Heart left ventricle (tissue), 16 donors: ENCODE data around the gene ANKRD40CL. TPM values are rescaled to one million over a fixed set of nuclear protein-coding genes. Genes with fewer than 3 reads are reported as not detected.

Experiments
- ATAC-seq, 4 donors: fragments of 200-7000 bp; cut with Tn5 transposase; one replicate each; pipeline ENCODE4 v1.9.1; 2020 to 2022; ENCODE audit warnings: moderate library complexity in 4 of 4, mild to moderate bottlenecking in 3 of 4, moderate number of reproducible peaks in 1 of 4
- DNase-seq, 5 donors: peaks; one replicate each; pipeline ENCODE4 v3.0.0-alpha.2; 2020
- H3K27ac ChIP-seq, 12 donors: fragments of 200-600 bp; sonication (generic) in 4 of 12; one replicate each; pipeline versions ENCODE4 v1.5.0 to v1.8.0; 2016 to 2022; ENCODE audit warnings: mild to moderate bottlenecking in 2 of 12
- H3K27me3 ChIP-seq, 9 donors: fragments of 200-600 bp; sonication (generic) in 2 of 9; one replicate each; pipeline versions ENCODE4 v1.5.1 to v1.8.0; 2016 to 2022; ENCODE audit warnings: mild to moderate bottlenecking in 3 of 9
- H3K36me3 ChIP-seq, 9 donors: fragments of 200-600 bp; sonication (generic) in 2 of 9; one replicate each; pipeline versions ENCODE4 v1.5.0 to v1.8.0; 2018 to 2022; ENCODE audit warnings: mild to moderate bottlenecking in 2 of 9
- H3K4me1 ChIP-seq, 12 donors: fragments of 200-600 bp; sonication (generic) in 4 of 12; one replicate each; pipeline versions ENCODE4 v1.5.0 to v1.8.0; 2016 to 2022; ENCODE audit warnings: mild to moderate bottlenecking in 3 of 12
- H3K4me3 ChIP-seq, 12 donors: fragments of 200-600 bp; sonication (generic) in 4 of 12; one replicate each; pipeline versions ENCODE4 v1.5.0 to v1.8.0; 2017 to 2022; ENCODE audit warnings: mild to moderate bottlenecking in 9 of 12, moderate library complexity in 4 of 12
- H3K9me3 ChIP-seq, 12 donors: fragments of 200-600 bp; sonication (generic) in 4 of 12; one replicate each; pipeline versions ENCODE4 v1.5.0 to v1.8.0; 2016 to 2022; ENCODE audit warnings: mild to moderate bottlenecking in 1 of 12
- POLR2A ChIP-seq, 2 donors: fragments of 450-650 bp; IDR thresholded peaks; one replicate each; pipeline ENCODE4 v1.6.1; 2017; ENCODE audit warnings: antibody characterized with exemption in 2 of 2, mild to moderate bottlenecking in 2 of 2, moderate library complexity in 2 of 2
- WGBS, 4 donors: extraction: QIAGEN DNeasy Blood & Tissue Kit in 2 of 4; methylation state at CpG; one replicate each; pipeline versions ENCODE4 v1.1.5 to v1.1.7; 2013 to 2018; 5-methylcytosine and 5-hydroxymethylcytosine counted together
- intact Hi-C, 10 donors: fragments of 100-400 bp; cut with DNase I; formaldehyde crosslinking; loops; one replicate each; pipeline versions ENCODE4 v1.11.1 to v1.14.2; 2022
- polyA plus RNA-seq, 2 donors: library from polyadenylated mRNA; stranded (reverse); fragments of 200-250 nt; gene quantifications; one replicate each; pipeline ENCODE4 v1.2.3, GENCODE V29; 2013
- total RNA-seq, 9 donors: library from RNA; depleted of rRNA in 2 of 9; stranded (reverse); fragments of >200 nt in 2 of 9; fragmentation: NEBNext Ultra II Directional in 3 of 9; extraction: Animal tissue kit (Norgen Biotek cat#: 25700) in 3 of 9; gene quantifications; one replicate each; pipeline versions ENCODE4 v1.1.0 to v1.2.4, GENCODE V29; 2016 to 2023
- TF ChIP-seq, protein P1 (sequence below), 12 donors: fragments of 200-600 bp; sonication (generic) in 4 of 12; IDR thresholded peaks; one replicate each; pipeline versions ENCODE4 v1.5.0 to v1.8.0; 2018 to 2022; ENCODE audit warnings: antibody characterized with exemption in 12 of 12, mild to moderate bottlenecking in 5 of 12
- donor health status: ischemic (EF 13 %, LVEDD 7.1; RV severe dilation, severe dysfunction).
- donor health status: healthy with polysubstance abuse.
- donor health status: DM: no; HTN: yes; CAD: no.
- donor health status: DM: no; HTN: no; CAD: no.
- donor health status: ischemic (EF 25% LVEDD 6.9; RV normal size, moderate dysfunction).
- donor health status: ischemic (EF 25% LVEDD 5.7; RV mildly dilated, moderate dysfunction).
- donor health status: healthy.
- donor health status: DM: yes; HTN: yes; CAD: no.
- donor health status: ischemic (EF 35%, LVEDD 5.7; RV mildly dilated, moderate dysfunction).
- donor health status: nonischemic (EF 11% LVEDD 7.7; RV severe dilation, severe dysfunction).
- donor health status: DM: yes; HTN: yes; CAD: no.
- donor health status: PGD.
- donor health status: ischemic (EF 29% LVEDD 5.4; RV normal size, mild dysfunction).
- donor health status: nonischemic (EF 23%, LVEDD 6.1; RV moderate dilation, normal function).

Gene ANKRD40CL
- total and polyA plus RNA-seq, 11 donors, result not detected

GRCh38 chr17:50764734-50765149 is 2.6 kb downstream of the ANKRD40CL start:
- DNase-seq (no peak), ATAC-seq (no peak)
- no peaks in the 10 kb centered on the region for H3K27me3 ChIP-seq
- H3K9me3 ChIP-seq, result no peaks in the 10 kb centered on the region
- H3K4me1 ChIP-seq, result peaks cover 0 to 38% (median 16%) of the 10 kb centered on the region in 12 donors
- intact Hi-C loops, result no loop called here
- TF ChIP-seq POLR2A (IDR thresholded peaks at IDR 0.05), result no peak
- TF ChIP-seq, protein P1, sequence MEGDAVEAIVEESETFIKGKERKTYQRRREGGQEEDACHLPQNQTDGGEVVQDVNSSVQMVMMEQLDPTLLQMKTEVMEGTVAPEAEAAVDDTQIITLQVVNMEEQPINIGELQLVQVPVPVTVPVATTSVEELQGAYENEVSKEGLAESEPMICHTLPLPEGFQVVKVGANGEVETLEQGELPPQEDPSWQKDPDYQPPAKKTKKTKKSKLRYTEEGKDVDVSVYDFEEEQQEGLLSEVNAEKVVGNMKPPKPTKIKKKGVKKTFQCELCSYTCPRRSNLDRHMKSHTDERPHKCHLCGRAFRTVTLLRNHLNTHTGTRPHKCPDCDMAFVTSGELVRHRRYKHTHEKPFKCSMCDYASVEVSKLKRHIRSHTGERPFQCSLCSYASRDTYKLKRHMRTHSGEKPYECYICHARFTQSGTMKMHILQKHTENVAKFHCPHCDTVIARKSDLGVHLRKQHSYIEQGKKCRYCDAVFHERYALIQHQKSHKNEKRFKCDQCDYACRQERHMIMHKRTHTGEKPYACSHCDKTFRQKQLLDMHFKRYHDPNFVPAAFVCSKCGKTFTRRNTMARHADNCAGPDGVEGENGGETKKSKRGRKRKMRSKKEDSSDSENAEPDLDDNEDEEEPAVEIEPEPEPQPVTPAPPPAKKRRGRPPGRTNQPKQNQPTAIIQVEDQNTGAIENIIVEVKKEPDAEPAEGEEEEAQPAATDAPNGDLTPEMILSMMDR (IDR thresholded peaks at IDR 0.05), result no peak
- H3K4me3 ChIP-seq, result no peak overlapping the region
- no peaks in the 10 kb centered on the region for H3K36me3 ChIP-seq
- H3K27ac ChIP-seq, result peak overlapping the region in 1 of 12 donors; percentile 62
- WGBS, 4 donors, result 55 to 66% (median 58%) methylated on average over 2 of the region's 2 CpGs

DNA sequence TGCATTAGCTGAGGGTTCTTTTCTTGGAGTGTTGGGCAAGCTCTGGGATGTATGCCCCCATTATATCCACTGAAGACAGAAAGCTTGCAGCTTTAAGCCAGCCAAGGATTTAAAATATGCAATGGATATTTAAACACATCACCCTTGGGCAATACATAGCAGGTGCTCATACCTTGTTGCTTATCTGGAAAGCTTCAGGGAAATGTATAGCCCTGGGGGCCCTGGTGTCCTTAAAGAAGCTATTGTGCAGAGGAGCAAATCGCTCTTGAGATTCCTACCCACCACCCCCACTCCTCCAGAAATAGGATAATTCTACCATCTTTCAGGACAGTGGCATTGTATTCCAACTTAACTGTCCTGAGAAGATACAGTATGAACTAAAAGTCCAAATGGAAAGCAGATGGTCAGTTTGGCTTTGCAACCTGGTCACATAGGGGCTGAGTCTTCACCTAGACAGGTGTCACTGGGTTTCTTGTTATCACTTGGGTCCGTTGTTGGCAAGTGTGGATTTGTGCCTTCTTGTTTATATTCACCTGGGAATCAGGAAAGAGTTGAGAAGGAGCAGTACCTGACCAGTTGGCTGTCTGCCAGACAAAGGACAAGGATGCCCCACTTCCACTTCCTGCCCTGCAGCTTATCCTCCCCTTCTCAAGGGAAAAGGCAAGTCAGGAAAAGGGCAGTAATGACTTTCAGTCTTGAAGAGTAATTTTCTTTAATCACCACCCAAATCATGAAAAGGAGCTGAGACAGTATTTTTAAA is 3.4 kb downstream of the ANKRD40CL start:
- intact Hi-C loops, result no loop called here
- H3K27ac ChIP-seq, result no peak overlapping the region
- peak overlapping the region in 1 of 12 donors; percentile 57 for H3K4me3 ChIP-seq
- peaks cover 0 to 38% (median 16%) of the 10 kb centered on the region in 12 donors for H3K4me1 ChIP-seq
- no peaks in the 10 kb centered on the region for H3K36me3 ChIP-seq
- TF ChIP-seq, protein P1 (IDR thresholded peaks at IDR 0.05), result no peak
- no peak for TF ChIP-seq POLR2A (IDR thresholded peaks at IDR 0.05)
- DNase-seq, result no peak
- 72 to 78% (median 75%) methylated on average over 2 of the region's 2 CpGs for WGBS, 4 donors
- no peak for ATAC-seq
- no peaks in the 10 kb centered on the region for H3K9me3 ChIP-seq
- no peaks in the 10 kb centered on the region for H3K27me3 ChIP-seq

GRCh38 chr17:50762177-50762576 is 5.1 kb downstream of the ANKRD40CL start:
- H3K9me3 ChIP-seq, result no peaks in the 10 kb centered on the region
- no peak overlapping the region for H3K4me3 ChIP-seq
- TF ChIP-seq, protein P1 (IDR thresholded peaks at IDR 0.05), result no peak
- no peak for TF ChIP-seq POLR2A (IDR thresholded peaks at IDR 0.05)
- H3K4me1 ChIP-seq, result peaks cover 0 to 38% (median 16%) of the 10 kb centered on the region in 12 donors
- H3K27ac ChIP-seq, result no peak overlapping the region
- WGBS, 4 donors, result 93 to 96% (median 95%) methylated on average over 2 of the region's 2 CpGs
- H3K27me3 ChIP-seq, result no peaks in the 10 kb centered on the region
- H3K36me3 ChIP-seq, result no peaks in the 10 kb centered on the region
- ATAC-seq, result no peak
- DNase-seq, result no peak
- intact Hi-C loops, result no loop called here

GRCh38 chr17:50758989-50759544 is 8.3 kb downstream of the ANKRD40CL start:
- H3K36me3 ChIP-seq, result peaks cover 0 to 23% (median 21%) of the 10 kb centered on the region in 9 donors
- no peak for DNase-seq
- no peak for TF ChIP-seq POLR2A (IDR thresholded peaks at IDR 0.05)
- TF ChIP-seq, protein P1 (IDR thresholded peaks at IDR 0.05), result no peak
- 41 to 49% (median 45%) methylated on average over 9 of the region's 9 CpGs for WGBS, 4 donors
- H3K4me3 ChIP-seq, result no peak overlapping the region
- H3K4me1 ChIP-seq, result peaks cover 0 to 18% (median 8%) of the 10 kb centered on the region in 12 donors
- ATAC-seq, result peak in 1 of 4 donors; percentile 30
- H3K27me3 ChIP-seq, result no peaks in the 10 kb centered on the region
- intact Hi-C loops, result loop anchor here in 2 of 10 donors (10.0 kb wide), 2 partner anchors 64 to 226 kb away; no protein-coding TSS in a partner anchor
- no peaks in the 10 kb centered on the region for H3K9me3 ChIP-seq
- no peak overlapping the region for H3K27ac ChIP-seq
